HG02571 (cell line): ENCODE data around the gene BPIFB2.

Experiments
- ATAC-seq: cut with Tn5 transposase; IDR thresholded peaks from one replicate; pipeline ENCODE4 v1.9.1; 2021; ENCODE audit warnings: mild to moderate bottlenecking, moderate library complexity; ENCODE audit not compliant: unreplicated experiment

The BPIFB2 gene

GRCh38 chr20:33067806-33068205 lies 60.3 kb downstream of the BPIFB2 start:
- ATAC-seq, result no peak

GRCh38 chr20:33068251-33068939 lies 60.9 kb downstream of the BPIFB2 start:
- ATAC-seq, result no peak

- no peak for ATAC-seq
These were observed 62.2 kb downstream of the BPIFB2 start for GRCh38 chr20:33069673-33070072.

- ATAC-seq, result no peak
These were observed 62.9 kb downstream of the BPIFB2 start for GRCh38 chr20:33070111-33071053.

- no peak for ATAC-seq
These were observed 63.7 kb downstream of the BPIFB2 start for GRCh38 chr20:33071198-33071597.

- no peak for ATAC-seq
These were observed 64.9 kb downstream of the BPIFB2 start for GRCh38 chr20:33072362-33072761.

GRCh38 chr20:33072813-33073212 lies 65.3 kb downstream of the BPIFB2 start:
- ATAC-seq, result no peak
